Endothelial cell of umbilical vein (primary cell): ENCODE results near the gene TIPARP. TPM values are rescaled to one million over a fixed set of nuclear protein-coding genes. Genes with fewer than 3 reads are reported as not detected.

ENCODE experiments used
- BruUV-seq: library from RNA; stranded (reverse); fragments of 400-500 nt; replicated peaks from 2 replicates; lab custom pipeline; 2021; lab: Mats Ljungman, UMichigan
- CTCF ChIA-PET: fragments of 300-600, 350-600 bp; sonication (Branson Sonifier 250); formaldehyde crosslinking; loops from one replicate; lab custom pipeline; 2021; ENCODE audit warnings: antibody characterized with exemption, inconsistent platforms; lab: Charles Lee
- POLR2A ChIA-PET: fragments of 300-600, 350-600 bp; sonication (Branson Sonifier 250); formaldehyde crosslinking; loops from one replicate; lab custom pipeline; 2021; ENCODE audit warnings: antibody characterized with exemption, inconsistent platforms; lab: Charles Lee
- DNase-seq: peaks from one replicate; pipeline ENCODE4 v3.0.0-alpha.2; 2011; ENCODE audit warnings: low read depth, low spot score
- FAIRE-seq: peaks from 2 replicates; lab custom pipeline; 2011; peaks lifted over from hg19 to GRCh38; lab: Jason Lieb, UNC
- H2AFZ ChIP-seq: 2 replicates; pipeline ENCODE4 v1.6.0; 2012; ENCODE audit warnings: low read depth, low read length, control low read depth, inconsistent platforms
- H3K27ac ChIP-seq: 2 replicates; pipeline ENCODE4 v1.5.1; 2011; ENCODE audit warnings: low read depth, mild to moderate bottlenecking, control low read depth, low read length, moderate library complexity; ENCODE audit not compliant: insufficient read depth
- H3K27me3 ChIP-seq, 2 experiments: 2 replicates each; pipeline versions ENCODE4 v1.6.0 to v1.6.1; 2011; ENCODE audit warnings: low read length in 2 of 2, mixed read lengths in 1 of 2; ENCODE audit not compliant: control insufficient read depth in 2 of 2, insufficient read depth in 2 of 2
- H3K36me3 ChIP-seq, 2 experiments: 2 replicates in 1 of 2; 3 replicates in 1 of 2; pipeline ENCODE4 v1.5.1; 2011; ENCODE audit warnings: low read length in 2 of 2, mild to moderate bottlenecking in 1 of 2, moderate library complexity in 1 of 2; ENCODE audit not compliant: control insufficient read depth in 2 of 2, insufficient read depth in 2 of 2; ENCODE audit errors: extremely low read depth in 1 of 2
- H3K4me1 ChIP-seq: 3 replicates; pipeline ENCODE4 v1.5.1; 2011; ENCODE audit warnings: mild to moderate bottlenecking, low read length; ENCODE audit not compliant: control insufficient read depth, insufficient read depth; ENCODE audit errors: extremely low read depth
- H3K4me2 ChIP-seq: 2 replicates; pipeline ENCODE4 v1.6.1; 2011; ENCODE audit warnings: low read length, control low read depth, mixed read lengths; ENCODE audit not compliant: insufficient read depth
- H3K4me3 ChIP-seq, 3 experiments: fragments of 200-600 bp in 1 of 3; sonication (generic), shearing (Covaris generic) in 1 of 3; replicated peaks in 1 of 3; 2 replicates each; pipeline ENCODE4 v1.5.1; 2011 to 2016; ENCODE audit warnings: control low read depth in 3 of 3, low read length in 3 of 3, mild to moderate bottlenecking in 2 of 3, inconsistent platforms in 1 of 3, low read depth in 1 of 3, moderate library complexity in 1 of 3; ENCODE audit not compliant: insufficient read depth in 1 of 3
- H3K79me2 ChIP-seq: 2 replicates; pipeline ENCODE4 v1.6.0; 2012; ENCODE audit warnings: low read length, inconsistent platforms; ENCODE audit not compliant: control insufficient read depth, insufficient read depth
- H3K9ac ChIP-seq: replicated peaks from 2 replicates; pipeline ENCODE3; 2011; ENCODE audit warnings: low read length, control low read depth; ENCODE audit not compliant: insufficient read depth; ENCODE audit errors: extremely low read depth
- H3K9me1 ChIP-seq: replicated peaks from 3 replicates; pipeline ENCODE4 v1.6.0; 2011; ENCODE audit warnings: mild to moderate bottlenecking, low read length; ENCODE audit not compliant: control insufficient read depth, insufficient read depth; ENCODE audit errors: extremely low read depth
- H3K9me3 ChIP-seq: replicated peaks from 2 replicates; pipeline ENCODE4 v1.5.1; 2012; ENCODE audit warnings: low read length, inconsistent platforms; ENCODE audit not compliant: control insufficient read depth, insufficient read depth
- H4K20me1 ChIP-seq: replicated peaks from 2 replicates; pipeline ENCODE3; 2011; ENCODE audit warnings: mild to moderate bottlenecking, low read length; ENCODE audit not compliant: control insufficient read depth, insufficient read depth; ENCODE audit errors: extremely low read depth
- EZH2 ChIP-seq: IDR thresholded peaks from 2 replicates; pipeline ENCODE4 v1.6.1; 2012; ENCODE audit warnings: borderline replicate concordance, low read depth, mild to moderate bottlenecking, moderate library complexity, low read length, inconsistent platforms; ENCODE audit not compliant: severe bottlenecking
- FOS ChIP-seq: IDR thresholded peaks from 2 replicates; pipeline ENCODE4 v1.6.1; 2011; ENCODE audit warnings: mild to moderate bottlenecking, low read length, moderate library complexity, borderline replicate concordance; ENCODE audit not compliant: insufficient read depth
- GATA2 ChIP-seq: IDR thresholded peaks from 2 replicates; pipeline ENCODE4 v1.7.0; 2011; ENCODE audit warnings: low read depth, mild to moderate bottlenecking, moderate library complexity, mixed read lengths, low read length; ENCODE audit not compliant: insufficient read length, insufficient read depth
- JUN ChIP-seq: IDR thresholded peaks from 2 replicates; pipeline ENCODE4 v1.6.1; 2011; ENCODE audit warnings: borderline replicate concordance, low read depth; ENCODE audit not compliant: insufficient read length, insufficient read depth
- MYC ChIP-seq: IDR thresholded peaks from one replicate; pipeline ENCODE4 v1.6.1; 2011; ENCODE audit warnings: mild to moderate bottlenecking, low read depth, low read length
- POLR2A ChIP-seq: IDR thresholded peaks from 2 replicates; pipeline ENCODE4 v1.6.1; 2012; ENCODE audit warnings: low read depth, mild to moderate bottlenecking, control low read depth, low read length
- POLR2AphosphoS5 ChIP-seq: IDR thresholded peaks from 2 replicates; pipeline ENCODE4 v1.6.1; 2012; ENCODE audit warnings: low read depth, mild to moderate bottlenecking, control low read depth, low read length, moderate library complexity; ENCODE audit not compliant: insufficient read depth
- dilution Hi-C: fragments of 300-500 bp; cut with MboI; formaldehyde crosslinking; loops from one replicate; pipeline ENCODE4 v1.15.0; 2019; ENCODE audit warnings: low sequenced_read_pairs; ENCODE audit not compliant: extremely low pct_ligation_motif_present
- intact Hi-C: fragments of 100-400 bp; cut with micrococcal nuclease; formaldehyde crosslinking; loops from one replicate; pipeline ENCODE4 v1.10.0; 2022
- polyA plus RNA-seq, 4 experiments: library from polyadenylated mRNA; depleted of rRNA in 3 of 4; stranded (reverse) in 3 of 4; unstranded in 1 of 4; fragments of >200 nt; gene quantifications; 2 replicates each; pipeline versions ENCODE4 v1.2.1 to v1.2.3, GENCODE V29; 2011 to 2012; ENCODE audit warnings: missing spikeins in 1 of 4
- total RNA-seq: library from RNA; stranded (reverse); gene quantifications from 2 replicates; pipeline ENCODE4 v1.2.3, GENCODE V29; 2021
- TF ChIP-seq, protein P1 (sequence below): IDR thresholded peaks from 2 replicates; pipeline ENCODE4 v1.6.1; 2011; ENCODE audit not compliant: insufficient read depth, insufficient read length
- TF ChIP-seq, protein P2 (sequence below), 2 donors: IDR thresholded peaks; 1 replicate in 1 of 2; 2 replicates in 1 of 2; pipeline ENCODE4 v1.5.1; 2011; ENCODE audit warnings: low read length in 2 of 2, mild to moderate bottlenecking in 2 of 2, moderate library complexity in 2 of 2, control low read depth in 1 of 2, inconsistent platforms in 1 of 2, low read depth in 1 of 2; ENCODE audit not compliant: insufficient read depth in 1 of 2; ENCODE audit errors: extremely low read depth in 1 of 2

Gene TIPARP
- total and polyA plus RNA-seq, 2 donors (not counting 3 experiments of a cell fraction or from before 2014, with no cell fraction given): 9.1 to 21.2 TPM

DNA sequence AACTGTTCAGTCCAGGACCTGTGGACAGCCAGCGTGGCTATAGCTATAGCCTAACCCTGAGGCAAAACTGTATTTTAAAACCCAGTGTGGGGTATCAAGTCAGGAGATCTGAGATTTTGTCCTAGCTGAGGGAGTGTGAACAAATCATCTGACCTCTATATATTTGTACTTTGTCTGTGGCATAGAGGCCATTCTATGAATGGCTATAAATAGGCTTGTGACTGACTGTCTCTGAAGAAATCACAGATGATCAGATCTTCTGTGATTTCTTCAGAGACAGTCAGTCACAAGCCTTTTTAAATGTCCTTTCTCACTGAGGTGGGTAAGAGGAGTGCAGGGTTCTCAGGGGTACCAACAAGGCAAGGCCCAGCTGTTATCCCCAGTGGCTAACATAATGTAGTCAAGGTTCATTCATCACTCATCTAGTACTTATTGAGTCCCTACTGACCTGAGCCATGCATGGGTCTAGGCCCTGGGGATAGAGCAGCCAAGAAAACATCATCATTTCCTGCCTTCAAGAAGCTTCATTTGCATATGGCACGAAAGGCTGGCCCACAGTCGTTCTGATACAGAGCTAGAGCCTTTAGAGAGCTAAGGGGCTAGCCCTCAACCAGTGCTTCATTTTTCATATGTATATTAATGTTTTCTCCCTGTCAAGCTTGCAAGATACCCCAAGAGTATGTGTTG is 53.3 kb downstream of the TIPARP start:
- Histone ChIP-seq H3K27ac (no peak overlapping the region), H3K79me2 (no peaks in the 10 kb centered on the region), H3K4me3 (no peak overlapping the region), H3K9ac (no peak overlapping the region), H4K20me1 (no peaks in the 10 kb centered on the region), H3K9me3 (no peaks in the 10 kb centered on the region), H3K36me3 (no peaks in the 10 kb centered on the region), H3K27me3 (no peaks in the 10 kb centered on the region), H3K4me1 (no peaks in the 10 kb centered on the region), H3K4me2 (no peak overlapping the region), H2AFZ (no peak overlapping the region), H3K9me1 (no peaks in the 10 kb centered on the region)
- ChIA-PET POLR2A (no interaction called here), CTCF (interaction anchor here (1.4 kb wide), 1 partner anchor 15 kb away, joined by 3 read pairs; no protein-coding TSS in a partner anchor)
- intact Hi-C loops (no loop called here), dilution Hi-C loops (no loop called here)
- no TSS peak for BruUV-seq
- TF ChIP-seq, protein P1, sequence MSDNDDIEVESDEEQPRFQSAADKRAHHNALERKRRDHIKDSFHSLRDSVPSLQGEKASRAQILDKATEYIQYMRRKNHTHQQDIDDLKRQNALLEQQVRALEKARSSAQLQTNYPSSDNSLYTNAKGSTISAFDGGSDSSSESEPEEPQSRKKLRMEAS: no peak
- no peak for TF ChIP-seq GATA2
- FAIRE-seq: no peak
- DNase-seq: no peak

DNA sequence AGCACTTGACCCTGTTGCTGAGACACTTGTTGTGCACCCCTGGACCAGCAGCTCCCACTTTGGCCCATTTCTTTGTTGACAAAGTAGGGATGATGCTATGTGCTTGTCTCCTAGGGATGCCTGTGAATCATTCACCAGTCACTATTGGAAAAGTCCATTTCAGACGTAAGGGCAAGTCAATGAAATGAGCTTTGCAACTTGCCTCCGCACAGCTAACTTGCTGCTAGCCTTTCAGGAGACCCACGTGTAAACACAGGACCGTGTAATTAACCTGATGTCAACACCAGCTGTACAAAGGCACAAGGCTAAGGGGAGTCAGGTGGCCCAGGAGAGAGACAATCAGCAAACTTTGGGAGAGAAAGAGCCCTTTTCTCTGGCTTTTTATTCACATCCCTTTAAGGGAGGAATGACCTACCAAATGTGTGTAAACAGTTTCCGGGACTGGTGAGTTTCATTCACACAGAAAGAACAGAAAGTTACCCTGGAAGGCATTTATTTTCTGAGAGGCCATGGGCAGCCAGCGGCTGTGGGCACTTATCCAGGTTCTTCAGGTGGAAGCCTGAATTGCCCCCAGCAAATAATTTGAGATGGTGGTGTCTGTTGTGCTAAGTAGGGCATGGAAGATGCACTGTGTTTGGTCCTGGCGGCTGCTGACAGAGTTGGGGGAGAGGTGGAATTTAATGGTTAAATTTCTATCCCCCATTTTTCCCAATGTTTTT is 54.0 kb downstream of the TIPARP start:
- Histone ChIP-seq H3K4me1 (no peaks in the 10 kb centered on the region), H3K9ac (no peak overlapping the region), H3K9me3 (no peaks in the 10 kb centered on the region), H3K27me3 (no peaks in the 10 kb centered on the region), H3K4me3 (no peak overlapping the region), H3K79me2 (no peaks in the 10 kb centered on the region), H3K4me2 (no peak overlapping the region), H4K20me1 (no peaks in the 10 kb centered on the region), H3K36me3 (no peaks in the 10 kb centered on the region), H2AFZ (no peak overlapping the region), H3K27ac (no peak overlapping the region), H3K9me1 (no peaks in the 10 kb centered on the region)
- FAIRE-seq (no peak), DNase-seq (no peak)
- CTCF ChIA-PET: interaction anchor here (1.4 kb wide), 1 partner anchor 14 kb away, joined by 3 read pairs; no protein-coding TSS in a partner anchor
- intact Hi-C loops (no loop called here), dilution Hi-C loops (no loop called here)
- BruUV-seq: no TSS peak
- TF ChIP-seq FOS (no peak), GATA2 (no peak), JUN (no peak), MYC (no peak), POLR2A (no peak), EZH2 (no peak), POLR2AphosphoS5 (no peak)
- TF ChIP-seq, protein P1: no peak
- TF ChIP-seq, protein P2, sequence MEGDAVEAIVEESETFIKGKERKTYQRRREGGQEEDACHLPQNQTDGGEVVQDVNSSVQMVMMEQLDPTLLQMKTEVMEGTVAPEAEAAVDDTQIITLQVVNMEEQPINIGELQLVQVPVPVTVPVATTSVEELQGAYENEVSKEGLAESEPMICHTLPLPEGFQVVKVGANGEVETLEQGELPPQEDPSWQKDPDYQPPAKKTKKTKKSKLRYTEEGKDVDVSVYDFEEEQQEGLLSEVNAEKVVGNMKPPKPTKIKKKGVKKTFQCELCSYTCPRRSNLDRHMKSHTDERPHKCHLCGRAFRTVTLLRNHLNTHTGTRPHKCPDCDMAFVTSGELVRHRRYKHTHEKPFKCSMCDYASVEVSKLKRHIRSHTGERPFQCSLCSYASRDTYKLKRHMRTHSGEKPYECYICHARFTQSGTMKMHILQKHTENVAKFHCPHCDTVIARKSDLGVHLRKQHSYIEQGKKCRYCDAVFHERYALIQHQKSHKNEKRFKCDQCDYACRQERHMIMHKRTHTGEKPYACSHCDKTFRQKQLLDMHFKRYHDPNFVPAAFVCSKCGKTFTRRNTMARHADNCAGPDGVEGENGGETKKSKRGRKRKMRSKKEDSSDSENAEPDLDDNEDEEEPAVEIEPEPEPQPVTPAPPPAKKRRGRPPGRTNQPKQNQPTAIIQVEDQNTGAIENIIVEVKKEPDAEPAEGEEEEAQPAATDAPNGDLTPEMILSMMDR (IDR thresholded peaks at IDR 0.05; ENCODE audit: extremely low read depth in 1 of 2, insufficient read depth in 1 of 2, low read depth in 1 of 2, low read length in 2 of 2): no peak
- POLR2A ChIA-PET: no interaction called here
